GM12878 (cell line): ENCODE measurements around the gene KIF5A. TPM values are rescaled to one million over a fixed set of nuclear protein-coding genes. Genes with fewer than 3 reads are reported as not detected.
A peak's percentile ranks its signal among the peaks of the same experiment; 100 is the strongest.

Experiments used
- ATAC-seq: fragments of 200-7000 bp; cut with Tn5 transposase; 3 replicates; pipeline ENCODE4 v1.9.1; 2020; ENCODE audit warnings: mild to moderate bottlenecking, moderate library complexity
- BruUV-seq: library from RNA; stranded (reverse); fragments of 400-500 nt; replicated peaks from 2 replicates; lab custom pipeline; 2021; lab: Mats Ljungman, UMichigan
- CTCF ChIA-PET: fragments of 300-600 bp; sonication (Branson Sonifier 250); formaldehyde crosslinking; extraction: SDS; loops from one replicate; lab custom pipeline; 2021; ENCODE audit warnings: inconsistent platforms; lab: Yijun Ruan, JAX
- POLR2A ChIA-PET: fragments of 350-600 bp; formaldehyde crosslinking; extraction: SDS; loops from one replicate; lab custom pipeline; 2021; ENCODE audit warnings: inconsistent platforms; lab: Charles Lee
- RAD21 ChIA-PET: fragments of 300-600 bp; sonication (Branson Sonifier 250); formaldehyde crosslinking; loops from one replicate; lab custom pipeline; 2023; ENCODE audit warnings: antibody characterized with exemption; ENCODE audit not compliant: unreplicated experiment; lab: Charles Lee
- SMC1A ChIA-PET: fragments of 300-600 bp; sonication (Branson Sonifier 250); formaldehyde crosslinking; loops from one replicate; lab custom pipeline; 2023; ENCODE audit not compliant: unreplicated experiment, uncharacterized antibody; lab: Charles Lee
- DNase-seq: peaks from one replicate; pipeline ENCODE4 v3.0.0-alpha.2; 2011; ENCODE audit warnings: low read depth, low spot score
- FAIRE-seq: peaks from 3 replicates; lab custom pipeline; 2011; peaks lifted over from hg19 to GRCh38; lab: Jason Lieb, UNC
- H2AFZ ChIP-seq: 2 replicates; pipeline ENCODE4 v1.6.0; 2011; ENCODE audit warnings: low read depth, low read length, control low read depth; ENCODE audit not compliant: control insufficient read depth
- H3K27ac ChIP-seq: 2 replicates; pipeline ENCODE4 v1.5.1; 2011; ENCODE audit warnings: control low read depth; ENCODE audit not compliant: control insufficient read depth, insufficient read depth
- H3K27me3 ChIP-seq, 2 experiments: replicated peaks in 1 of 2; 2 replicates each; pipeline versions ENCODE4 v1.6.0 to v1.6.1; 2011; ENCODE audit warnings: low read length in 1 of 2; ENCODE audit not compliant: control insufficient read depth in 2 of 2, insufficient read depth in 2 of 2
- H3K36me3 ChIP-seq, 2 experiments: 2 replicates each; pipeline ENCODE4 v1.5.1; 2011; ENCODE audit warnings: low read length in 1 of 2; ENCODE audit not compliant: control insufficient read depth in 2 of 2, insufficient read depth in 2 of 2
- H3K4me1 ChIP-seq: 2 replicates; pipeline ENCODE4 v1.6.1; 2011; ENCODE audit warnings: mild to moderate bottlenecking, low read length, moderate library complexity, mixed read lengths; ENCODE audit not compliant: control insufficient read depth, insufficient read depth
- H3K4me2 ChIP-seq: 2 replicates; pipeline ENCODE4 v1.6.0; 2011; ENCODE audit warnings: control low read depth; ENCODE audit not compliant: control insufficient read depth, insufficient read depth
- H3K4me3 ChIP-seq: fragments of 200-600 bp; sonication (generic); 2 replicates; pipeline ENCODE4 v1.5.1; 2016
- H3K79me2 ChIP-seq: 2 replicates; pipeline ENCODE4 v1.6.0; 2011; ENCODE audit warnings: low read length; ENCODE audit not compliant: control insufficient read depth, insufficient read depth
- H3K9ac ChIP-seq: 2 replicates; pipeline ENCODE4 v1.8.0; 2011; ENCODE audit warnings: low read length, control low read depth, mixed read lengths; ENCODE audit not compliant: control insufficient read depth, insufficient read depth
- H3K9me3 ChIP-seq: replicated peaks from 3 replicates; pipeline ENCODE4 v1.5.1; 2011; ENCODE audit warnings: mild to moderate bottlenecking, low read length; ENCODE audit not compliant: control insufficient read depth, insufficient read depth
- H4K20me1 ChIP-seq: 2 replicates; pipeline ENCODE4 v1.6.0; 2011; ENCODE audit not compliant: control insufficient read depth, insufficient read depth
- DPF2 ChIP-seq: fragments of 450-650 bp; IDR thresholded peaks from 2 replicates; pipeline ENCODE4 v1.6.1; 2017; ENCODE audit warnings: mild to moderate bottlenecking
- MEF2B ChIP-seq: fragments of 450-650 bp; IDR thresholded peaks from 2 replicates; pipeline ENCODE4 v1.6.1; 2018; ENCODE audit warnings: mild to moderate bottlenecking, moderate library complexity; ENCODE audit not compliant: partially characterized antibody, poor library complexity, severe bottlenecking
- WGBS: methylation state at CpG from one replicate; pipeline ENCODE4 v1.1.6; 2016; ENCODE audit warnings: low lambda C conversion rate; ENCODE audit not compliant: insufficient replicate concordance, insufficient coverage; ENCODE audit errors: missing lambda C conversion rate; 5-methylcytosine and 5-hydroxymethylcytosine counted together
- in situ Hi-C: fragments of 300-500 bp; cut with MboI; formaldehyde crosslinking; loops from 9 replicates; pipeline ENCODE4 v1.14.3; 2018; ENCODE audit warnings: mixed read lengths
- intact Hi-C: fragments of 100-400 bp; cut with micrococcal nuclease; formaldehyde crosslinking; loops from one replicate; pipeline ENCODE4 v1.14.2; 2022; ENCODE audit not compliant: unreplicated experiment
- polyA plus RNA-seq, 11 experiments: library from polyadenylated mRNA; depleted of rRNA in 4 of 11; unstranded in 6 of 11; stranded (reverse) in 5 of 11; fragments of >200 nt; fragmentation: Nextera tagmentation in 4 of 11; fragmentation: Illumina TruSeq in 1 of 11; extraction: Ambion mirVana in 4 of 11; extraction: Trizol in 1 of 11; gene quantifications; 1 replicate in 1 of 11; 2 replicates in 10 of 11; pipeline versions ENCODE4 v1.2.1 to v1.2.3, GENCODE V29; 2011 to 2016; ENCODE audit warnings: inconsistent platforms in 2 of 11, missing spikeins in 2 of 11, low read depth in 1 of 11
- total RNA-seq, 4 experiments: library from RNA; depleted of rRNA in 3 of 4; stranded (reverse); fragments of >200 nt in 3 of 4; fragmentation: Illumina TruSeq in 1 of 4; extraction: Trizol in 1 of 4; gene quantifications; 2 replicates each; pipeline versions ENCODE4 v1.2.1 to v1.2.3, GENCODE V29; 2013 to 2021
- TF ChIP-seq, protein P1 (sequence below): fragments of 450-650 bp; IDR thresholded peaks from 2 replicates; pipeline ENCODE4 v1.6.1; 2018; ENCODE audit warnings: mild to moderate bottlenecking, low read depth, moderate library complexity; ENCODE audit not compliant: partially characterized antibody
- TF ChIP-seq, protein P2 (sequence below): fragments of 450-650 bp; formaldehyde crosslinking; IDR thresholded peaks from 2 replicates; pipeline ENCODE4 v1.5.0; 2022; ENCODE audit warnings: mild to moderate bottlenecking, missing genetic modification characterization
- TF ChIP-seq, protein P3 (sequence below): IDR thresholded peaks from 2 replicates; pipeline ENCODE4 v1.6.1; 2012; ENCODE audit warnings: low read length, inconsistent platforms

KIF5A gene
- total and polyA plus RNA-seq, 10 of the 15 experiments (the other 5 are each of a cell fraction or from before 2014, with no cell fraction given), result 0.35 to 2.9 (median 0.97) TPM

DNA sequence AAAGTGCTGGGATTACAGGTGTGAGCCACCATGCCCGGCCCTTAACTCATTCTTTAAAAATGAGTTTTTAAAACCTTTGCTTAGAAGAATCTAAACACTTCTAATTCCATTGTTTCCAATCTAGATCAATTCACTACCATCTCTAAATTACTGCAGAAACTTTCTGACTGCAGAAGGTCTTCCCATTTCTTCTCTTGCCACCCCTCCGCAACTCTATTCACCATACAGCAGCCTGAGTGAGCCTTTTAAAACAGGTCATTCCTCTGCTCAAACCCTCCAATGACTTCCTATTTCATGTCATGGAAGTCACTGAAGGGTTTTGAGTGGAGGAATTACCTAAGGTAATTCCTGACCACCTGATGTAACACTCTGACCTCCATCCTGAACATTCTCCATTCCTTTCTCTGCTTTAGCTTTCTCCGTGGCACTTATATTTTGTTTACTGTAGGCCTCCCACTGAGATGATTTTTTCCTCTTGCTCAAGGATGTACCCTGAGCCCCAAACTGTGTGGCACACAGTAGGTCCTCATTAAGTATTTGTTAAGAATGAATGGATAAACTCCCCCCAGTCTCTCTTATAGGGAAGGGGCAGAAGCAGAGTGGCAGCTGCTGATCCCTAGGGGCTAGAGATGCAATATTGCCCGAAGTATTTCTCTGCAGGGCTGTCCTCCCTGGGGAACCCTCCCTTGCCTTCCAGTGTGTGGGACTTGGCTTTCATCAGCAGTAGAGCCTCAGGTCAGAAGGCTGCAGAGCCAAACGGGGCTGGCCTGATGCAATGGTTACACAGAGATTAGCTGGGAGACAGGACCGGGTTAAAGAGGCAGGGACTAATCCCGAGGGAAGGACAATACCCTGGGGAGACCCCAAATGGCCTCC is 30.7 kb upstream of the KIF5A start:
- in situ Hi-C loops, result no loop called here
- intact Hi-C loops, result no loop called here
- Histone ChIP-seq H2AFZ (no peak overlapping the region), H4K20me1 (peaks cover 4% of the 10 kb centered on the region; the same call in 1 of the 2 replicates), H3K4me1 (peaks cover 20% of the 10 kb centered on the region), H3K4me3 (peak overlapping the region; percentile 98), H3K79me2 (peaks cover 40% of the 10 kb centered on the region), H3K9me3 (no peaks in the 10 kb centered on the region), H3K36me3 (peaks cover 22 to 30% of the 10 kb centered on the region in 2 experiments), H3K27me3 (no peaks in the 10 kb centered on the region), H3K4me2 (peak overlapping the region; percentile 61), H3K9ac (peak overlapping the region; percentile 97), H3K27ac (peak overlapping the region; percentile 96)
- SMC1A ChIA-PET, result interaction anchor here (1.1 to 1.6 kb wide), 2 partner anchors 60 to 89 kb away, joined by 3 to 5 read pairs; no protein-coding TSS in a partner anchor
- peak; percentile 33; the same call in 1 of the 2 replicates for TF ChIP-seq DPF2
- TF ChIP-seq, protein P1, sequence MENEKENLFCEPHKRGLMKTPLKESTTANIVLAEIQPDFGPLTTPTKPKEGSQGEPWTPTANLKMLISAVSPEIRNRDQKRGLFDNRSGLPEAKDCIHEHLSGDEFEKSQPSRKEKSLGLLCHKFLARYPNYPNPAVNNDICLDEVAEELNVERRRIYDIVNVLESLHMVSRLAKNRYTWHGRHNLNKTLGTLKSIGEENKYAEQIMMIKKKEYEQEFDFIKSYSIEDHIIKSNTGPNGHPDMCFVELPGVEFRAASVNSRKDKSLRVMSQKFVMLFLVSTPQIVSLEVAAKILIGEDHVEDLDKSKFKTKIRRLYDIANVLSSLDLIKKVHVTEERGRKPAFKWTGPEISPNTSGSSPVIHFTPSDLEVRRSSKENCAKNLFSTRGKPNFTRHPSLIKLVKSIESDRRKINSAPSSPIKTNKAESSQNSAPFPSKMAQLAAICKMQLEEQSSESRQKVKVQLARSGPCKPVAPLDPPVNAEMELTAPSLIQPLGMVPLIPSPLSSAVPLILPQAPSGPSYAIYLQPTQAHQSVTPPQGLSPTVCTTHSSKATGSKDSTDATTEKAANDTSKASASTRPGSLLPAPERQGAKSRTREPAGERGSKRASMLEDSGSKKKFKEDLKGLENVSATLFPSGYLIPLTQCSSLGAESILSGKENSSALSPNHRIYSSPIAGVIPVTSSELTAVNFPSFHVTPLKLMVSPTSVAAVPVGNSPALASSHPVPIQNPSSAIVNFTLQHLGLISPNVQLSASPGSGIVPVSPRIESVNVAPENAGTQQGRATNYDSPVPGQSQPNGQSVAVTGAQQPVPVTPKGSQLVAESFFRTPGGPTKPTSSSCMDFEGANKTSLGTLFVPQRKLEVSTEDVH, result no peak
- TF ChIP-seq MEF2B, result peak; percentile 66
- TF ChIP-seq, protein P2, sequence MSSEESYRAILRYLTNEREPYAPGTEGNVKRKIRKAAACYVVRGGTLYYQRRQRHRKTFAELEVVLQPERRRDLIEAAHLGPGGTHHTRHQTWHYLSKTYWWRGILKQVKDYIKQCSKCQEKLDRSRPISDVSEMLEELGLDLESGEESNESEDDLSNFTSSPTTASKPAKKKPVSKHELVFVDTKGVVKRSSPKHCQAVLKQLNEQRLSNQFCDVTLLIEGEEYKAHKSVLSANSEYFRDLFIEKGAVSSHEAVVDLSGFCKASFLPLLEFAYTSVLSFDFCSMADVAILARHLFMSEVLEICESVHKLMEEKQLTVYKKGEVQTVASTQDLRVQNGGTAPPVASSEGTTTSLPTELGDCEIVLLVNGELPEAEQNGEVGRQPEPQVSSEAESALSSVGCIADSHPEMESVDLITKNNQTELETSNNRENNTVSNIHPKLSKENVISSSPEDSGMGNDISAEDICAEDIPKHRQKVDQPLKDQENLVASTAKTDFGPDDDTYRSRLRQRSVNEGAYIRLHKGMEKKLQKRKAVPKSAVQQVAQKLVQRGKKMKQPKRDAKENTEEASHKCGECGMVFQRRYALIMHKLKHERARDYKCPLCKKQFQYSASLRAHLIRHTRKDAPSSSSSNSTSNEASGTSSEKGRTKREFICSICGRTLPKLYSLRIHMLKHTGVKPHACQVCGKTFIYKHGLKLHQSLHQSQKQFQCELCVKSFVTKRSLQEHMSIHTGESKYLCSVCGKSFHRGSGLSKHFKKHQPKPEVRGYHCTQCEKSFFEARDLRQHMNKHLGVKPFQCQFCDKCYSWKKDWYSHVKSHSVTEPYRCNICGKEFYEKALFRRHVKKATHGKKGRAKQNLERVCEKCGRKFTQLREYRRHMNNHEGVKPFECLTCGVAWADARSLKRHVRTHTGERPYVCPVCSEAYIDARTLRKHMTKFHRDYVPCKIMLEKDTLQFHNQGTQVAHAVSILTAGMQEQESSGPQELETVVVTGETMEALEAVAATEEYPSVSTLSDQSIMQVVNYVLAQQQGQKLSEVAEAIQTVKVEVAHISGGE, result 0 out of 2 replicates have a peak, but pooled peaks have one; percentile 15
- TF ChIP-seq, protein P3, sequence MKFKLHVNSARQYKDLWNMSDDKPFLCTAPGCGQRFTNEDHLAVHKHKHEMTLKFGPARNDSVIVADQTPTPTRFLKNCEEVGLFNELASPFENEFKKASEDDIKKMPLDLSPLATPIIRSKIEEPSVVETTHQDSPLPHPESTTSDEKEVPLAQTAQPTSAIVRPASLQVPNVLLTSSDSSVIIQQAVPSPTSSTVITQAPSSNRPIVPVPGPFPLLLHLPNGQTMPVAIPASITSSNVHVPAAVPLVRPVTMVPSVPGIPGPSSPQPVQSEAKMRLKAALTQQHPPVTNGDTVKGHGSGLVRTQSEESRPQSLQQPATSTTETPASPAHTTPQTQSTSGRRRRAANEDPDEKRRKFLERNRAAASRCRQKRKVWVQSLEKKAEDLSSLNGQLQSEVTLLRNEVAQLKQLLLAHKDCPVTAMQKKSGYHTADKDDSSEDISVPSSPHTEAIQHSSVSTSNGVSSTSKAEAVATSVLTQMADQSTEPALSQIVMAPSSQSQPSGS, result 0 out of 2 replicates have a peak, but pooled peaks have one; percentile 5
- BruUV-seq, result no TSS peak
- ATAC-seq (no peak), DNase-seq (no peak), FAIRE-seq (no peak)
- RAD21 ChIA-PET, result interaction anchor here (2.4 kb wide), 1 partner anchor 42 kb away, joined by 9 read pairs; no protein-coding TSS in a partner anchor
- WGBS, result 29% methylated on average over 7 of the region's 7 CpGs
- CTCF ChIA-PET, result interaction anchor here (1.2 to 4.0 kb wide), 3 partner anchors 39 to 237 kb away, joined by 3 to 13 read pairs (median 3); partner anchors contain the start of gene ARHGAP9
- POLR2A ChIA-PET, result interaction anchor here (0.5 to 1.3 kb wide), 4 partner anchors 17 to 407 kb away, joined by 3 to 5 read pairs (median 4); partner anchors contain the start of gene ARHGAP9
